Endometrial microvascular endothelial cells (primary cell): ENCODE results near the gene BMP6. TPM values are rescaled to one million over a fixed set of nuclear protein-coding genes. Genes with fewer than 3 reads are reported as not detected.

ENCODE experiments used
- in situ Hi-C: cut with HindIII; loops from 2 replicates; pipeline ENCODE4 v1.10.0; 2017; ENCODE audit warnings: low sequenced_read_pairs, low pct_unique_long_range_greater_than_20kb; ENCODE audit errors: inconsistent ontology term
- total RNA-seq: library from RNA; depleted of rRNA; stranded (reverse); fragments of >200 nt; gene quantifications from one replicate; pipeline ENCODE4 v1.2.3, GENCODE V29; 2015; ENCODE audit errors: inconsistent ontology term

Gene BMP6
- total RNA-seq, 1 donor from 2014 or later, result 66.6 TPM

DNA sequence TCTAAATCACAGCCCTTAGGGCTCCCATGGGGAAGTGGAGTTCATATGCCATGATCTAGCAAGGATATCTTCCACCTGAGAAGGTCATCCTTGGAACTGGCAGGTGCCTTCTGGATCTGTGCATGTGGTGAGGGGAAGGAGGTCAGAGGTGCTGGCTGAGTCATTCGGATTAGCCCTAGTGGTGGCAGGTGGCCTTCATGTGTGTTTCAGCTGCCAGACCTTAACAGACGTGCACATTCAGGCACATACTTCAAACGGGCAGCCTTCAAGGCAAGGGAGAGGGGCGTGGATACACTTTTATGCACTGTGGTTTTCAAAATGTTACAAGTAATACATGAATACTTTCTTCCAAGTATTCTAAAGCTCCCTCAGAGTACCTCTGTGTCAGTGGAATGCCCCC is 51.2 kb downstream of the BMP6 start:
- in situ Hi-C loops, result no loop called here

DNA sequence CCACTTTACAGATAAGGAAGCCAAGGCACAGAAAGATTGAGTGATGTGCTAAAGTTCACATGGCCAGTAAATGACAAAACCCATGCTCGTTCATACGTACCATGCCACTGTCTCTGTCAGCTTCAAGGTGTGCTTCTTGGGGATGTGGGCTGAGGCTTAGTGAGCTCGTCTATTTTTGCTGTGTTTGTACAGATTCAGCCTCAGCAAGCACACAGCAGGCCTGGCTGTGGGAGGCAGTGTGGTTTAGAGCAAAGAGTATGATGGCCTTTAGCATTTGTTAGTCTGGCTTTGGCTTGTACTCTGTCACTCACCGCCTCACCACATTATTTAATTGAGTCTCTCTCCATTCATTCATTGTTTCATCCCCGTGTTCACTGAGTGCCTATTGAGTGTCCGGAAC is 55.3 kb downstream of the BMP6 start:
- in situ Hi-C loops, result no loop called here

DNA sequence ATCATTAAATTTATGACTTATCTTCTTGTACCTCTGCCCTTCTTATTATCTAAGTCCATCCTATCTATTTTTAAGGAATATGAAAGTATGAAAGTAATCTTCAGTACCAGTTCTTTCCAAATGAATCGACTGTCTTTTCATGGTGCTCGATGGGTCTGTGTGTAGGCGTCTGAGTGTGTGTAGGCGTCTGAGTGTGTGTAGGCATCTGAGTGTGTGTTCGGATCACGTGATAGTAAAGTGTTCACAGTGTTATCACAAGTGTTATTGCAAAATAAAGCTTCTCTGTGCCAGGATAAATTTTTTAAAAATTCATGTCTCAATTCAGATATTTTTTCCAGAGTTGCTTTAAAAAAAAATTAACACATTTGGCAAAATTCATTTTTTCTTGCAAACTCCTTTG is 58.3 kb downstream of the BMP6 start:
- in situ Hi-C loops, result no loop called here

DNA sequence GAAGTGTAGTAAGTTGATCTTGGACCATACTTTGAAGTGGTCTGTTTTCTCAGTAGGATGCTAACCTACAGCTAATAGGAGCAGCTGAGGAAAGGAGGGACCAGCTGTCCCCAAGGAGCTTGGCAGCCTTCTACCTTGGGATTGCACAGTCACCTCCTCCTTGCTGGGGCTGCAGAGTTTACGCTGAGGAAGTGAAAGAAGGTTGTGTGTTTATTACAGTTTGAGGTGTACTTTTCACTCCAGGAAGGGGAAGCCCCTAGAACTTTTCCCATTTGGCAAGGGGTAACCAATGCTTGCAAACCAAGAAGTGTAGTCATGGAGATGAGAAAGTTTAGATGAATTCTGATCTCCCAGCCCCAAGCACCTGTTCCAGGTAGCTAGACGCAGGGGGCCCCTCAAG is 58.8 kb downstream of the BMP6 start:
- in situ Hi-C loops, result no loop called here

DNA sequence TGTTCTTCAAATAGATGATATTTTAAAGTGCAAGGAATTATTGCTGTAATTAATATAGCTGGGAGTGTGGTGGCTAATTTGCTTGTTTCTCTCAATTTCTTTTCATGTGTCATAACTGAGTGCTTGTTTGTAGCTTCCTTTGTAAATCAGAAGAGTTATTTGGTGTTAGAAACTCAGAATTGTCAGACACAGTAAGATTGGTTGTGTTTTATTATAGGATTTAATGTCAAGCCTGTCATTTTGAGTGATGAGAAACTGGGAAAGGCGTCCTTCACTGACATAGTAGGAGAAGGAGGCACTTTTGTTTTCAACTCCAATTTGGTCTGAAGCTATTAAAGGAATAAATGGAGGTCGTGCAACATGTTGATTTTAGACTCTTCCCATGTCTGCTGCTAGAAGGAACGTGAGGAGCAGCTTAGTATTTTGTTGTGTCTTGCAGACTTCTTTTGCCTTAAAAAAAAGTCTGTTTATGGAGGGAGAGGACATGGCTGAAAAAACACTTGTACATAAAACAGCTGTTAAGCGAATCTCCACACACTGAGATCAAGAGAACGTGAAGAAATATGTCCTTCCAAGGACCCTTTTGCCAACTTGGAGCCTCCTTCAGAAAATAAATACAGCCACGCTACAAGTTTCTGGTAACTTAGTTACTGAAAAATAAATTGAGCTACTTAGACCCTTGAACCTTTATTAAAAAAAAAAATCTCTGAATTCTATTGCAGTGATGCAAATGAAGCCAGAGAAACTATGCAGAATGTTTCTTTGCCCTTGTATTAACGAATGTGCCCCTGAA is 59.5 kb downstream of the BMP6 start:
- in situ Hi-C loops, result no loop called here

DNA sequence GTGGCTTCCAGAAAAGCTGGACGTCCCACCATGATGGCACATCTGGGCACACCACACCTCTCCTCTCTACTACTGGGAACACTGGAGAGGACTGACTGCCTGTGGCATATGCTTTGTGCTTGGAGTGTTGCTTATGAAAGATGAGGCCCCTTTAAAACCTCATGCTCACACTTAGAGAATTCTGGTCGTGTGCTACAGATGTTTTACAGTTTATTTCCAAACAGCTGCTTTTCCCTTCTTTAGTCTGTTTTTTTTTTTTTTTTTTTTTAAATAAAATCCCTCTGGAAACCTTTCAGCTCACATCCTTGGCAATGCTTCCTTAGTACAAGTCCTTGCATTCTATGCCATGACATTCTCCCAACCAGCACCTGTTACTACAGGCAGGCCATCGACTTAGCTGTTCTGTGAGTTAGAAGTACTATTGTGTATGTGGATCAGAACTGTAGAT is 60.3 kb downstream of the BMP6 start:
- in situ Hi-C loops, result no loop called here

DNA sequence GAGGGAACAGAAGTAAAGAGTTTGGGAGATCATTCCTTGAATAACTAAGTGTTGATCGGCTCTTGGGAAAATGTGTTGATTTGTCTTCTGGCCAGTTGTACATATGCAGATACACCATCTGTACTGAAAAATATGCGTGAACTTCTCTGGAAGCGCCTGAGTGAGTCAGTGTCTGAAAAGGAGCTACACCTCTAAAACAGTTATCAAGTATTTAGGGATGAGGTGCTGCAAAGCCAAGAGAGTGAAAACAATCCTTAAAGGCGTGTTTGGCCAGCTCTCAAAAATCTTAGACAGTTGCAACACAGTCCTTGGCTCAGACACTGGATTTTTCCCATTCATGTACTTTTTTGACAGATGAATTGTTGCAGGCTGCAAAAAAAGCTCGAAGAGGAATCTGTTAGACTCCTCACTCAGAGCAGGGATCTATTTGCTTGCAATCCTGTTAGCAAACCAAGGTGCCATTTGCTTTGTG is 61.3 kb downstream of the BMP6 start:
- in situ Hi-C loops, result no loop called here

DNA sequence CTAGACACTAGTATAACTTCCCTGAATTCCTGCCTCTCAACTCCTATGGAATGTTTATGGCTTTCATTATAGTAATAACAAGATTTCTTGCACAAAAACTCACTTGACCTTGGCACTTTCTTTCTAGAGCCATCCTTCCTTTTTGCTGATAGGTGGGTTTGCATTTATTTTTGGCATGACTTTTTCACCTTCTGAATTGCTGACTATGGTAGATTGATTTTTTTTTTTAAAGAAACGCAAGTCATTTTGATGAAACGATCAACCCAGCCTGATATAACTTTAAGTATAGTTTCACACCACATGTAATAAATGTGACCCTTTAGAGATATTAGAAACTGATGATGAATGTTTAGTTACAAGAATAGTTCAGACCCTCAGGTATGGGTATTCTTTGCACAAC is 61.8 kb downstream of the BMP6 start:
- in situ Hi-C loops, result no loop called here

DNA sequence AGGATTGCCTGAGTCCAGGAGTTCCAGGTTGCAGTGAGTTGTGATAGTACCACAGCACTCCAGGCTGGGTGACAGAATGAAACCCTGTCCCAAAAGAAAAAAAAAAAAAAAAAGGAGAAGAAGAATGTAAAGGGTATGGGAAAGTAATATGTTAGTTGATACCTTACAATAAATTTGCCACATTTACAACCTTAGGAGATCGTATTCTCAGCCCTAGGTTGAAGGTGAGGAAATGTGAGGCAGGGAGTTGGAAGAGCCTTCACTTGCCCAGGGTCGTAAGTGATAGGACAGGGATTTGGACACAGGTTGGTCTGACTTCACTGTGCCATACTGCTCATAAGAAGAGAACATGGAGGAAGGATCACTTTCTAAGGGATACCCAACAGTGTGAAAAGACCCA is 68.6 kb downstream of the BMP6 start:
- in situ Hi-C loops, result no loop called here

DNA sequence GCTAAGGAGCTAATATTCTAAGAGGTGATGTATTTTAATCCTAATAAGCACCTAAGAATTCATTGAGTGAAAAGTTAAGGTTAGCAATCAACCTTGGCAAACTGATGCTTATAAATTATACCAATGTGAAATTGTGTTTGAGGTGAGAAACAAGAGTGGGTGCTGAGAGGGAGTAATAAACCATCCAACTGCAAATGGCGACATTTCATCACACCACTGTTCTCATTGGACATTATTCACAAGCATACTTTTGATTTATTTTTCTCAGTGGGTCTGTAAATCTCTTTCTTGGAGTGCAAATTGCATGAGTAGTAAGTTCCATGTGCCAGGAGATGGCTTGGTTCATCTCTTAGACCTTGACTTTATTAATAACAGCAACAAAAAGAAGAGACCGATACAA is 71.5 kb downstream of the BMP6 start:
- in situ Hi-C loops, result no loop called here

DNA sequence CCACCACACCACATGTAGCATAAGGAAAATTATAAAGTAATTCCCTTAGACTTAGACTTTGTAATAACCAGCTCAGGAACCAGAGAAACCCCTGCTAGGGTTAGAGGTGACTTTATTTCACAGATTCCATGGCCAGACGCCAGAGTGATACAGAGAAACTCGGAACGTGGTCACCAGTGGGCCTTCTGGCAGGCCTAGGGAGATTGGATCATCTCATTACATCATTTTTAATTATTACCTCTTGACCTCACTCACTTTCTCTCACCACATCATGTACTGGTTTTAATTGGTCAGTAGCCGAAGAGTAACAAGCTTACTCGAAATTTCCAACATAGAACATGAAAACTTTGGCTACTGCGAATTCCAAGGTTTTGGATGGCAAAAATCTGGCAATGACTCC is 72.9 kb downstream of the BMP6 start:
- in situ Hi-C loops, result no loop called here

DNA sequence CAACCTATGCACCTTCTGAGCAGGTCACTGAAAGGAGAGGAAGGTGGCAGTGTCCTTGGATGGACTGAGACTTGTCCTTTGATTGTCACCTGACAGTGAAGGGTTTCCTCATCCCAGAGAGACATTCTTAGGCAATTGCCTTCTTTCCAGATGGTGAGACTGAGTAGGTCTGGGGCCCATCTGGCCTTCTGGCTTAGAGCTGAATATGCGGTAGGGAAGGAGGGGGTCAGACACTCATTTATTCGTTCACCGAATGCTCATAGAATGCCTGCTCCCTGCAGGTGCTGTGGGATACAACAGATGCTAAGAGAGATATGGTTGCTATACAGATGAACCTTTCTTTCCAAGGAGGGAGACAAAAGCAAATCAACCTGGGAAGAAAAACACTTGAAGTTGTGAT is 76.8 kb downstream of the BMP6 start:
- in situ Hi-C loops, result no loop called here

DNA sequence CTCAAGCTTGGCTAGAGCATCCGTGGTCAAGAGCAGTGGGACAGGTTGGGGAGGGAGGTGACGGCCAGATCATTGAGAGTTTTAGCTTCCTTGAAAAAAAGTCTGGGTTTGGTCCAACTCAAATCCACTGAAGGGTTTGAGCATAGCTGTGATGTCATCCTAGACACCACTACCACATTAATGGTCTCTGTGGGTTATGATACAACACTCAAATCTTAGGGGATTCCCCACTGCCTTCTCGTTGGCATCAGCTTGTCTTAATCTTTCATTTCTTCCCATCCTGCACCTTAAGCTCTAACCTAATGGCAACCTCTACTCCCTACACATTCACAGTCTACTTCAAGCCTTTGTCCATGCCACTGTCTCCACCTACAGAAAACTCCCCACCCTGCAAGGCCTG is 77.3 kb downstream of the BMP6 start:
- in situ Hi-C loops, result no loop called here

DNA sequence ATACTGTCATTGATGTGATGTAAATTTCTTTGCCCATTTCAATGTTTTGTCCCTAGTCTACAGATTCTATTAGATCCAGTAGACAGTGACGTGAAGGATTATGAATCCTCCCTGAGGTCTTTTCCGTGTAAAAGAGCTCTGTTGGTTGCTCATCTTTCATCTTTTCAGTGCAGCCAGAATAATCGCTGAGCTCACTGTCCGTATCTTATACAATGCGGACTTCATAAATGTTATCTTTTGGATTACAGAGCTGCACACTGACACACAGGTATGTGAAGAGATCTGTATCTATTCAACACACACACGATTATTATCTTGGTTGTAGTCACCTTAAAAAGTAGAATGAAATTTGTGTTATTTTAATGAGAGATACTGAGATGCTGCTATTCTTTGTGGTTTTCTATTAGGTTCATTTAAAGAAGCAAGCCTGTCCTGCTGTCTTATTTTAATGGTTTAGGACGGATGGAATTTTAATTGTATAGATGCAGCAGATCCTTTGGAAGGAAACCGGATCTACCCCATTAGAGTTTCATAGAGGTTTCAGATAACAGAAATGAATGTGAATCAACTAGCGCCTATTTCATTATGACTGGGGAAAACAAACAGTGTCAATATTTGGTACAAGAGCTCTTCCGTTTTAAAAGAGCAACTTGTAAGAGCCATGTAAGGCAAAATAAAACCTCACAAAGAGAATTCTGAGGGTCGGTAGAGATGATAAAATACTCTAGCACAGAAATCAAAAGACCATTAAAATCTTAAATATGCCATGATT is 79.4 kb downstream of the BMP6 start:
- in situ Hi-C loops, result no loop called here

DNA sequence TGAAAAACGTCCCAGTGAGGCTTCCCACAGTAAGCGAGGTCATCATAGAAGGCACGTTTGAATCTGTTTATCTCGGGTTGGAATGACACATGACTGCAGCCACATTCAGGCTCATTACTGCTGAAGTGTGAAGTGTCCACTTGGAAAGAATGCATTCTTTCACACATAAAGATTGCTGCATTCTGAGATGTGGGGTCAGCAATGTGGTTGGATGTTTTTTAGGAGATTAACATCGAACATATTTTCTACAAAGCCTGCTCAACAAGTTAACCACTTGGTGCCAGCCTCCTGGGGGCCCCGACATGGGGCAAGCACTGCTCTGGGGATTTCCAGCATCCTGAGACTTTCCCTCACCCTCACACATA is 79.9 kb downstream of the BMP6 start:
- in situ Hi-C loops, result no loop called here

DNA sequence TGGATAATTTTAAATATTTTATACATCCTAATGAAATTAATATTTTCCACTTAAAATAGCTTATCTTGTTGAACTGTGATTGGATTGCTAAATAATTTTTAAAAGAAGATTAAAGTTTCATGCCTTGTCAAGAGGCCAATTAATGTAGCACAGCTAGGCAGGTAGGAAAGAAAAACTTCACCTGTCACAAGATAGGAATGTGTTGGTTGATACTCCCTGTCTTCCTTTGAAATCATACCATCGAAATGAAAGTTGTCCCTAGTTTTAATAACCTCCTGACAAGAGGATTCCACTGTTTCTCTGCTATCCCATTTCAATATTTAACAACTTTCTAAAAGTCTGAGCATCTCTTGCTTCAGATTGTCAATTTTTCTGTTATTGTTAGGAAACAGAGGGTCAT is 80.8 kb downstream of the BMP6 start:
- in situ Hi-C loops, result no loop called here

DNA sequence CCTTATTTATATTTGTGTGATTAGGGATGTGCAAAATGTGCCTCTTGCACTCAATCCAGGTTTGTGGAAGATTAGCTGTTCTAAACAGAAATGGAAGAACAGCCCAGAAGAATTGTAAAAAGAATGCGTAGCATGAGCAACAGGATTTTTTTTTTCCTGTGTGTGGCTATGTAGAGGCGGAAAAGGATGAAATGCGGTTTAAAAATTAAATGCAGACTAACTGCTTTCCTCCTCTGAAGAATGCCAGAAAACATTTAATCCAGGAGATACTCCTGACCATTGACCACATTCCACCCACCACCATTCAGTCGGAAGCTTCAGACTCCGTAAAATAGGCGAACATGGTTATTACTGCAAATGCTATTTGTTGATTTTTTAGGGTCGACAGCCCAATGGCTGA is 83.4 kb downstream of the BMP6 start:
- in situ Hi-C loops, result no loop called here

DNA sequence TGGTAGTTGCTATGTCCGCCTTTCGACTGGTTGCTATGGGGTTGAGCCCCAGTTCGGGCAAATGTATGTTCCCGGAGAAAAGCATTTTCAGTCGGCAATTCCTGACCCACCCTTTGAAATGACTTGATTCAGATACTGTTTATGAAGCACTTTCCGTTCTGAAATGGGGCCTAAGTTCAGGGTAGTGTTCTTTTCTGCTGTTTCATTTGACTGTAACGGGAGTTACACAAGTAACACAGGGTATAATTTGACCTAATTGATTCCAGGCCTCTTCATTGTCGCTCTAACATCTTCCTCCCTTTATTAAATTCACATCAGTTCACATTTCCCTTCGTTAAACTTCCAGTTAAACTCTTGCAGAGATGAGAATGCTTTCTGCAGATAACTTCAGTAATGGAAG is 85.5 kb downstream of the BMP6 start:
- in situ Hi-C loops, result no loop called here

DNA sequence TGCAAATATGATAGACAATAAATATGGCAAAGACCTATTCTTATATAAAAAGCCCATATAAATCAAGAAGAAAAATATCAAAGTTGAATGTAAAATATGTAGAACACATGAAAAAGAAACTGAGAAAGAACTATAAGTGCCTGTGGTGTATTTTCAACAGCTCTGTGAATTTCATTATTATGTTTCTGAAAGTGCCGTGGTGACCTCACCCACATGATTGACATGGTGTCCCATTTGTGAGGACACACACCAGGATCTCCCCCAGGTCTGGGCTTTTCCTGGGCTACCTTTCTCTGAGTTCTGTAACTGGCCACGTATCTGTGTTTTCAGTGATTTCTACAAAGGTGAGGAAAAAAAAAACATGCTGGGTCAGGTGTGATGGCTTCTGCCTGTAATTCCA is 86.7 kb downstream of the BMP6 start:
- in situ Hi-C loops, result no loop called here

DNA sequence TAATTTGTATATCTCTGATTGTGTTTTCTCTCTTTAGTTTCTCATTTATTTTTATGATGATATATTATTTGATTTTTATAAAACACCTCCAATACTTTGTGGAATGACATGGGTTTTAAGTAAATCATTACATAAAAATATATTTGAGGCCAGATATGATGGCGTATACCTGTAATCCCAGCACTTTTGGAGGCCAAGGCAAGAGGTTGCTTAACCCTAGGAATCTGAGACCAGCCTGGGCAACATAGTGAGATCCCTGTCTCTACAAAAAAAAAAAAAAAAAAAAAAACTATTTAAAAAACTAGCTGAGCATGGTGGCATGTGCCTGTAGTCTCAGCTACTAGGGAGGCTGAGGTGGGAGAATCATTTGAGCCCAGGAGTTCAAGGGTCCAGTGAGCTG is 87.3 kb downstream of the BMP6 start:
- in situ Hi-C loops, result no loop called here
